BJ (cell line): Measurements from ENCODE around the gene ATXN8OS. TPM values are rescaled to one million over a fixed set of nuclear protein-coding genes. Genes with fewer than 3 reads are reported as not detected.

ENCODE experiments used
- CTCF ChIA-PET: fragments of 350-600 bp; formaldehyde crosslinking; extraction: SDS; loops from one replicate; lab custom pipeline; 2021; ENCODE audit warnings: antibody characterized with exemption, inconsistent platforms; lab: Yijun Ruan, JAX
- POLR2A ChIA-PET: fragments of 300-600 bp; sonication (Branson Sonifier 250); formaldehyde crosslinking; extraction: SDS; loops from one replicate; lab custom pipeline; 2021; ENCODE audit warnings: antibody characterized with exemption; lab: Charles Lee
- DNase-seq: peaks from one replicate; pipeline ENCODE4 v3.0.0-alpha.2; 2011; ENCODE audit warnings: low read depth
- H3K27me3 ChIP-seq: 2 replicates; pipeline ENCODE4 v1.6.0; 2011; ENCODE audit warnings: low read length; ENCODE audit not compliant: control insufficient read depth, insufficient read depth
- H3K36me3 ChIP-seq: 2 replicates; pipeline ENCODE4 v1.5.1; 2011; ENCODE audit warnings: low read length; ENCODE audit not compliant: control insufficient read depth, insufficient read depth
- H3K4me3 ChIP-seq: 2 replicates; pipeline ENCODE4 v1.5.1; 2011; ENCODE audit warnings: low read depth, mild to moderate bottlenecking, control low read depth, low read length
- CTCF ChIP-seq: IDR thresholded peaks from 2 replicates; pipeline ENCODE4 v1.5.1; 2011; ENCODE audit warnings: low read depth, mild to moderate bottlenecking, control low read depth, inconsistent platforms, low read length, moderate library complexity; ENCODE audit not compliant: insufficient read depth
- polyA plus RNA-seq: library from polyadenylated mRNA; depleted of rRNA; stranded (reverse); fragments of >200 nt; gene quantifications from 2 replicates; pipeline ENCODE4 v1.2.3, GENCODE V29; 2011

The ATXN8OS gene
- polyA plus RNA-seq, 1 experiment: not detected

GRCh38 chr13:70090036-70090723 is 17.4 kb upstream of the ATXN8OS start:
- ChIA-PET CTCF (no interaction called here), POLR2A (no interaction called here)
- Histone ChIP-seq H3K36me3 (no peaks in the 10 kb centered on the region), H3K27me3 (no peaks in the 10 kb centered on the region), H3K4me3 (no peak overlapping the region)
- no peak for TF ChIP-seq CTCF
- DNase-seq: no peak

GRCh38 chr13:70098669-70099068 is 9.0 kb upstream of the ATXN8OS start:
- no peak for DNase-seq
- no peak overlapping the region for H3K4me3 ChIP-seq

GRCh38 chr13:70104481-70104880 is 3.1 kb upstream of the ATXN8OS start:
- no peak for TF ChIP-seq CTCF
- no peak overlapping the region for H3K4me3 ChIP-seq
- no peaks in the 10 kb centered on the region for H3K27me3 ChIP-seq
- ChIA-PET POLR2A (no interaction called here), CTCF (no interaction called here)
- H3K36me3 ChIP-seq: no peaks in the 10 kb centered on the region
- DNase-seq: no peak

More at GRCh38 chr13:70098669-70099068, 9.0 kb upstream of the ATXN8OS start:
- Histone ChIP-seq H3K36me3 (no peaks in the 10 kb centered on the region), H3K27me3 (no peaks in the 10 kb centered on the region)
- ChIA-PET CTCF (no interaction called here), POLR2A (no interaction called here)
- TF ChIP-seq CTCF: no peak

GRCh38 chr13:70107125-70107497 is 515 bp upstream of the ATXN8OS start:
- Histone ChIP-seq H3K36me3 (no peaks in the 10 kb centered on the region), H3K4me3 (no peak overlapping the region), H3K27me3 (no peaks in the 10 kb centered on the region)
- no peak for TF ChIP-seq CTCF
- POLR2A ChIA-PET: no interaction called here
- no peak for DNase-seq
- CTCF ChIA-PET: no interaction called here

- ChIA-PET POLR2A (no interaction called here), CTCF (no interaction called here)
- DNase-seq: no peak
- H3K4me3 ChIP-seq: no peak within 1 kb of the TSS
- no peaks in the 10 kb centered on the region for H3K27me3 ChIP-seq
- no peak for TF ChIP-seq CTCF
- no peaks in the 10 kb centered on the region for H3K36me3 ChIP-seq
Measured at GRCh38 chr13:70108356-70109105, 905 bp downstream of the ATXN8OS start, which contains the start of gene KLHL1. Gene KLHL1, minus strand, starts transcription at chr13:70108452. Its CDS starts 753 bp downstream, at chr13:70107699.
